HEK293 (cell line): Measurements from ENCODE around the gene IQCH.

Experiments used
- CTCF ChIP-seq: fragments of 450-650 bp; formaldehyde crosslinking; IDR thresholded peaks from 2 replicates; pipeline ENCODE4 v1.5.1; 2016; ENCODE audit warnings: missing biosample characterization, missing genetic modification characterization
- HOXA7 ChIP-seq: sonication (generic); formaldehyde crosslinking; IDR thresholded peaks from 2 replicates; pipeline ENCODE4 v1.8.1; 2022; ENCODE audit warnings: missing genetic modification reagents, borderline replicate concordance
- TCF7L2 ChIP-seq: IDR thresholded peaks from 2 replicates; pipeline ENCODE4 v1.6.1; 2011; ENCODE audit warnings: low read depth, mild to moderate bottlenecking, inconsistent platforms, low read length, moderate library complexity, borderline replicate concordance
- ZBTB11 ChIP-seq: fragments of 450-650 bp; formaldehyde crosslinking; conservative IDR thresholded peaks from 2 replicates; pipeline ENCODE4 v1.5.1; 2016; ENCODE audit warnings: low read depth, missing biosample characterization, missing genetic modification characterization
- ZFP69B ChIP-seq: fragments of 450-650 bp; formaldehyde crosslinking; IDR thresholded peaks from 2 replicates; pipeline ENCODE4 v1.5.1; 2016; ENCODE audit warnings: missing biosample characterization, missing genetic modification characterization
- ZNF133 ChIP-seq: fragments of 450-650 bp; formaldehyde crosslinking; IDR thresholded peaks from 2 replicates; pipeline ENCODE4 v1.5.1; 2016; ENCODE audit warnings: missing biosample characterization, missing genetic modification characterization
- ZNF23 ChIP-seq: fragments of 450-650 bp; formaldehyde crosslinking; IDR thresholded peaks from 2 replicates; pipeline ENCODE4 v1.5.1; 2016; ENCODE audit warnings: missing biosample characterization, missing genetic modification characterization, borderline replicate concordance
- ZNF311 ChIP-seq: fragments of 450-650 bp; formaldehyde crosslinking; IDR thresholded peaks from 2 replicates; pipeline ENCODE4 v1.5.1; 2017; ENCODE audit warnings: missing biosample characterization, missing genetic modification characterization, borderline replicate concordance
- ZNF510 ChIP-seq: fragments of 450-650 bp; formaldehyde crosslinking; IDR thresholded peaks from 2 replicates; pipeline ENCODE4 v1.5.1; 2018; ENCODE audit warnings: mild to moderate bottlenecking, missing genetic modification characterization, missing biosample characterization; ENCODE audit not compliant: insufficient replicate concordance
- ZNF580 ChIP-seq: fragments of 450-650 bp; formaldehyde crosslinking; IDR thresholded peaks from 2 replicates; pipeline ENCODE4 v1.5.1; 2016; ENCODE audit warnings: missing biosample characterization, missing genetic modification characterization
- ZNF776 ChIP-seq: fragments of 450-650 bp; formaldehyde crosslinking; IDR thresholded peaks from 2 replicates; pipeline ENCODE4 v1.5.0; 2017; ENCODE audit warnings: missing biosample characterization, missing genetic modification characterization, borderline replicate concordance

- TF ChIP-seq TCF7L2 (no peak), ZNF23 (no peak), HOXA7 (no peak), ZNF510 (no peak), CTCF (tag by site-specific recombination) (no peak), ZNF776 (tag by site-specific recombination) (no peak), ZNF580 (tag by site-specific recombination) (no peak), ZBTB11 (no peak), ZFP69B (no peak), ZNF311 (tag by site-specific recombination) (no peak), ZNF133 (tag by site-specific recombination) (no peak)
Measured at GRCh38 chr15:67259379-67259778, 4.8 kb downstream of the IQCH start.
